ENCODE measurements around the gene CELF2. TPM values are rescaled to one million over a fixed set of nuclear protein-coding genes. Genes with fewer than 3 reads are reported as not detected.

The CELF2 gene
- total and polyA plus RNA-seq, 12 donors, result 13.0 to 90.9 (median 80.9) TPM

DNA sequence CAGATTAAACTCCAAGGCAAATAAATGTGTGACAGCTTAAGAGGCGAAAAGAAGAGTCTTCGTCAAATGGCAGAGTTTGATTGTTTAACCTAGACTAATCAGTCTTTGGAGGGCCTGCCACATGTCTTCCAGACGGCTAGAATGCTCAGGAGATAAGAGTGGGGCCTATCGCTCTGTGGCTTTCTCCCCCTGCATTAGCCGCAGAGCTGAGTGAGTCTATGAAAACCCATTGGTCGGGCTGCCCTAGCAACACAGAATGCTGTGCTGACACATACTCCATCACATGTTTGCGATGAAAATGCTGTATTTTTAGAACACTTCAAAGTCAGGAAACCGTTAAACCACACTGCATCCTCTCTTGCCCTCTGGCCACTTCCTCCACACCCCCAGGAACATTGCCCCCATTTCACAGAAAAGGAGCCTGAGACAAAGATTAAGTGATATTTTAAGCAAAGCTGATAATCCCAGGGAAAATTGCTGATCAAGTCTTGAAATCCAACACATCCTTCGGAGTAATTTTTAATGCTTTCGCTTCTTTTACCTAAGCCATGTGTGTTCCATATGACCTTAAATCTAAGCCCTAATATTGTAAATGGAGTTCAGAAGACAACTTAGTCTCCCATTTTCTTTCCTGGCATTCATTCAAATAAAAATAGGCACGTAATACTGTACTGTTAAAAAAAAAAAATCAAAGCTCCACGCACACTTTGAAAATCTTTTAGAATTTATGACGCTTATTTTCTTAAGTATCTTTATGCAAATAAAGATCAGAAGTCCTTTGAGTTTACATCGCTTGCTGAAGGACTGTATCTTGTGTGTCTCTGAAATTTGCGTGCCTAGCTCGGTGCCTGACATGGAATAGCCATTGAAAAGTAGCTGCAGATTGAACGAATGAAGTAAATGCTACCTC, 161.2 kb downstream of the CELF2 start:
- H3K9me3 ChIP-seq, result no peaks in the 10 kb centered on the region
- intact Hi-C loops (cut with DNase I), result loop anchor here in 2 of 10 donors (5.0 to 10.0 kb wide), 2 partner anchors 76 to 83 kb away; no protein-coding TSS in a partner anchor
- H3K27ac ChIP-seq, result peak overlapping the region; percentile 6 to 81 (median 55)
- no peaks in the 10 kb centered on the region for H3K27me3 ChIP-seq
- peak overlapping the region in 1 of 10 donors; percentile 26 for H3K4me3 ChIP-seq
- peaks cover 0 to 35% (median 0%) of the 10 kb centered on the region in 9 donors for H3K36me3 ChIP-seq
- ATAC-seq (peak; percentile 60 to 88 (median 76)), DNase-seq (peak; percentile 31 to 61)
- 59 to 66% methylated on average over 17 of the region's 17 CpGs for WGBS, 2 donors
- TF ChIP-seq CTCF (IDR thresholded peaks at IDR 0.05), result no peak
- peaks cover 2 to 100% (median 68%) of the 10 kb centered on the region in 9 donors for H3K4me1 ChIP-seq

DNA sequence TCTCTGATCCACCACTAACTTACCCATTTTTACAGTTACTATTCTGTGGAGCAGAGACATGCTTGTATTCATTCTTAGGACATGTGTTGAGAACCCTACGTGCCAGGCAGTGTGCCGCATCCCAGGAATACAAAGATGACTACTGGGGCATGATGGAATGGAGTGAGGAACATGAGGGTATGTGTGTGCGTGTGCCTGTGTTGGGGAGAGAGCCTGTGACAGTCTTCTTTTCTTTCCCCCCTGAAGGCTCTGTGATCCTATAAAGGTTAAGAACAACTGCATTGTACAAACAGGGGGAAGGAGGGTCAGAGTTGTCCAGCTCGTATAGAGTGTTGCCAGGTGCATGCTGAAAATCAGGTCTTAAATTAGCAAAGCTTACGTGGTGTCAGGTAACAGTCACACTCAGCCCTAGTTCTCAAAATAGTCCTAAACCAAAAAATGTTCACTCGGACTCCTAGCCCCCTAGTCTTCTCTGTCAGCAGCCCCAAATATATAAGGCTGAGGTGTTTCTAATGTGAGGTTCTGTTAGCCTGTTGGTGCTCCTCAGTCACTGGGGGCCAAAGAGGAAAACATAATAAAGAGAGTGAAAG, 161.9 kb downstream of the CELF2 start:
- H3K36me3 ChIP-seq, result peaks cover 0 to 28% (median 0%) of the 10 kb centered on the region in 9 donors
- H3K4me1 ChIP-seq, result peaks cover 2 to 100% (median 66%) of the 10 kb centered on the region in 9 donors
- TF ChIP-seq CTCF (IDR thresholded peaks at IDR 0.05), result no peak
- H3K9me3 ChIP-seq, result peaks cover 0 to 5% (median 0%) of the 10 kb centered on the region in 11 donors
- H3K27me3 ChIP-seq, result no peaks in the 10 kb centered on the region
- whole genome bisulfite sequencing, 2 donors, result 68 to 72% methylated on average over 6 of the region's 6 CpGs
- peak overlapping the region in 1 of 10 donors; percentile 26 for H3K4me3 ChIP-seq
- intact Hi-C loops (cut with DNase I), result loop anchor here in 4 of 10 donors (5.0 to 10.0 kb wide), 2 partner anchors 75 to 83 kb away; no protein-coding TSS in a partner anchor
- DNase-seq (no peak), ATAC-seq (no peak)
- H3K27ac ChIP-seq, result peak overlapping the region in 9 of 10 donors; percentile 6 to 81 (median 56)

GRCh38 chr10:11180228-11180627, 162.6 kb downstream of the CELF2 start:
- Histone ChIP-seq H3K27ac (peak overlapping the region in 6 of 10 donors; percentile 11 to 81 (median 54)), H3K4me3 (peak overlapping the region in 1 of 10 donors; percentile 26), H3K36me3 (peaks cover 0 to 30% (median 0%) of the 10 kb centered on the region in 9 donors), H3K9me3 (peaks cover 0 to 10% (median 3%) of the 10 kb centered on the region in 11 donors), H3K4me1 (peaks cover 2 to 96% (median 60%) of the 10 kb centered on the region in 9 donors), H3K27me3 (no peaks in the 10 kb centered on the region)
- ATAC-seq, result peak in 2 of 8 donors; percentile 11 to 16
- intact Hi-C loops (cut with DNase I), result loop anchor here in 2 of 10 donors (5.0 kb wide), 1 partner anchor 82 kb away; no protein-coding TSS in a partner anchor
- DNase-seq, result no peak
- no peak for TF ChIP-seq CTCF (IDR thresholded peaks at IDR 0.05)
- 85 to 86% methylated on average over 14 of the region's 14 CpGs for WGBS, 2 donors

GRCh38 chr10:11181978-11182377, 164.3 kb downstream of the CELF2 start:
- H3K36me3 ChIP-seq, result peaks cover 0 to 37% (median 0%) of the 10 kb centered on the region in 9 donors
- H3K4me3 ChIP-seq, result no peak overlapping the region
- TF ChIP-seq CTCF (IDR thresholded peaks at IDR 0.05), result no peak
- H3K9me3 ChIP-seq, result peaks cover 0 to 16% (median 7%) of the 10 kb centered on the region in 11 donors
- DNase-seq (peak; percentile 52 to 60), ATAC-seq (peak; percentile 50 to 79 (median 65))
- WGBS, 2 donors, result 38 to 45% methylated on average over 6 of the region's 6 CpGs
- peak overlapping the region in 8 of 10 donors; percentile 23 to 72 (median 56) for H3K27ac ChIP-seq
- intact Hi-C loops (cut with DNase I), result loop anchor here in 2 of 10 donors (5.0 kb wide), 1 partner anchor 80 kb away; no protein-coding TSS in a partner anchor
- peaks cover 2 to 90% (median 56%) of the 10 kb centered on the region in 9 donors for H3K4me1 ChIP-seq
- no peaks in the 10 kb centered on the region for H3K27me3 ChIP-seq
